Sciatic nerve (tissue), 2 donors: ENCODE results near the gene KRTAP5-4. TPM values are rescaled to one million over a fixed set of nuclear protein-coding genes. Genes with fewer than 3 reads are reported as not detected.
"Not testable (repeated sequence)": the region's sequence is repeated elsewhere in the genome, so short reads cannot be mapped to it uniquely, and the experiment has no call there.

ENCODE experiments used
- ATAC-seq: fragments of 200-7000 bp; cut with Tn5 transposase; one replicate; pipeline ENCODE4 v1.9.1; 2020; ENCODE audit warnings: mild to moderate bottlenecking, moderate library complexity
- DNase-seq: peaks from one replicate; pipeline ENCODE4 v3.0.0-alpha.2; 2020; ENCODE audit warnings: low spot score
- intact Hi-C: fragments of 100-400 bp; cut with DNase I; formaldehyde crosslinking; loops from one replicate; pipeline ENCODE4 v1.14.2; 2022
- total RNA-seq: library from RNA; stranded (reverse); fragmentation: NEBNext Ultra II Directional; extraction: Animal tissue kit (Norgen Biotek cat#: 25700); gene quantifications from one replicate; pipeline ENCODE4 v1.2.1, GENCODE V29; 2021
- donor health status: DM: no; HTN: no; CAD: no.
- donor health status: DM: no; HTN: no; CAD: no.

KRTAP5-4 gene
- not detected for total RNA-seq

- no peak for DNase-seq
- ATAC-seq: no peak
- intact Hi-C loops: no loop called here
These were observed at the start of gene KRTAP5-4 for GRCh38 chr11:1622086-1622485. KRTAP5-4 (minus strand) TSS chr11:1622138; CDS start chr11:1622093, 45 bp downstream.

DNA sequence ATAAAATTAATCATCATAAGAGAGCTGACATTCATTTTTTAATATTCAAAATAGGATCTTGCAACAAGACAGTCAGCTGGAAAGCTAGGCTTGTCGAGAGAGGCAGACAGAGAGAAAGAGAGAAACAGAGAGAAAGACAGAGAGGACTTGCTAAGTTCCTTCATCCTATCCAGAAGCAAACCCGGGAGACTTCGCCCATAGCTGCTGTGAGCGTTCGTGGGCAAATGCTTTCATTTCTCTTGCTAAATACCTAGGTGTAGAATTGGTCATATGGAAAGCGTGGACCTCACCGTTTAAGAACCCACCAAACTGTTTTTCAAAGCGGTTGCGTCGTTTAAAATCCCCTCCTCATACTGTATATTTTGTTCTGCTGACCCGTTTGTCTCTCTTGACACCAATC, 49.7 kb upstream of the KRTAP5-4 start:
- intact Hi-C loops: no loop called here
- no peak for ATAC-seq
- no peak for DNase-seq

- DNase-seq (peak; percentile 27), ATAC-seq (no peak)
- intact Hi-C loops: no loop called here
These were observed 49.0 kb upstream of the KRTAP5-4 start for GRCh38 chr11:1670905-1671371.

- DNase-seq, intact Hi-C loops, ATAC-seq: not testable (repeated sequence)
These were observed 48.5 kb upstream of the KRTAP5-4 start for GRCh38 chr11:1670457-1670856.

DNA sequence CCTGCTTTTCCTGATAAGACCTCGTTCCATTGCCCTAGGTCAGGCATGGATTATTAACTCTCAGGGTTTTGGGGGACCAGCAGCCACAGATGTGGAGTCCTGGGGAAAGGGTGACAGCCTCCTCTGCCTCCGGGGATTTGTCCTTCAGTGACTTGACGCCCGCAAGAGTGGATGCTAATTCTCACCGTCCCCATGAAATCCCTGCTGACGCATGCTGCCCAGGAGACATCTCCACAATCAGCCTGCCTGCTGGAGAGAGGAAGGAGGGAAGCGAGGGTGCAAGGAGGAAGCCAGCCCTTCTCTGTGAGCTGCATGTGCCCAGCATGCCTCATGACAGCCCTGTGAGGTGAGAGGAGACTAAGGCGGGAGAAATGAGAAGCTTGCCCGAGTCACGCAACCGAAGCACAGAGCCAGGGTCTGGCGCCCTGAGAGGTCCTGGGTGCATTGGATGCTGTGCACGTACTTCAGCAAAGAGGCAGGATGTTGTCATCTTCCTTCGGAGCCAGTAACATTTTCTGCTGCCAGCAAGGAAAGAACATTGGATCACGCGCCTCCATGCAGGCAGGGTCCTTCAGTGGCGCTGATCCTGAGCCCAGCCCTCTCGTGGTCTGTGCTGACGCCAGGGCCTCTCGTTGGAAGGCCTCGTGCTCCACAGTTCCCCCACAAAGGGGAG, 47.7 kb upstream of the KRTAP5-4 start:
- DNase-seq (no peak), ATAC-seq (peak; percentile 84)
- intact Hi-C loops: no loop called here

DNA sequence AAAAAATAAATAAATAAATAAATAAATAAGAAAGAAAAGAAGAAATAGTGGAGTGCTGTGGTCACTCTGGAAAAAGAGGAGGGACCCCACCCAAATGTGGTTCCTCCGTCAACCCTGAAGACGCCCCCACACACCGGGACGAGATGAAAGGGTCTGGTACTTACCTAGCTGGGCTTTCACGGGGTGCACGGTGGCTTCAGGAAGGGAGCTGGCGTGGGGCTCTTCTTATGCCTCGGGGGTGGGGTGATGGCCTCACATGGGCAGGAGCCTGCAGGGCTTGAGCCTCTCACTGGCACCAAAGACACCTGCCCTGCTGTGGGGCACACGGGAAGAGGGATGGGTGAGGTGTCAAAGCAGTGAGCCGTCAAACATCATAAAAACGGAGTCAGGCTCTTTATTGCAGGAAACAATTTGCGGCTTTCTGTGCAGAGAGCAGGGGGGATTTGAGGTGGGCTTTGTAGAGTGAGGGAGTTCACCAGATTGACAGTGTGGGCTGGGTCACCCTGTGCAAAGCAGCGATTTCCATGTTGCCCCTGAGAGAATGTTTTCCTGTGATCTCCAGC, 47.1 kb upstream of the KRTAP5-4 start:
- ATAC-seq (no peak), DNase-seq (peak; percentile 53)
- intact Hi-C loops: no loop called here

DNA sequence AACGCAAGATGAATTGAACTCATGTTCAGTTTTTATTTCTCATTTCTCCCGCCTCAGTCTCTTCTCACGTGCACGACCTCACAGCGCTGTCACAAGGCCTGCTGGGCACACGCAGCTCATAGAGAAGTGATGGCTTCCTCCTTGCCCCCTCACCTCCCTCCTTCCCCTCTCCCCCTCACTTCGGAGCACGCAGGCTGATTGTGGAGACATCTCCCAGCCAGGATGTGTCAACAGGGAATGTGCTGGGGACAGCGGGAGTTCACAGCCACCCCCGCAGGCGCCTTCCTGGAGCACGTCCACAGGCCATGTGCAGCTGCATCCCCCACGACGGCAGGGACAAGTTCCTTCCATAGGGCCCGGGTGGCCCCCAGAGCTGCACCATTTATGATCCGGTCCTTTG, 46.0 kb upstream of the KRTAP5-4 start:
- peak; percentile 33 for ATAC-seq
- no peak for DNase-seq
- intact Hi-C loops: no loop called here

DNA sequence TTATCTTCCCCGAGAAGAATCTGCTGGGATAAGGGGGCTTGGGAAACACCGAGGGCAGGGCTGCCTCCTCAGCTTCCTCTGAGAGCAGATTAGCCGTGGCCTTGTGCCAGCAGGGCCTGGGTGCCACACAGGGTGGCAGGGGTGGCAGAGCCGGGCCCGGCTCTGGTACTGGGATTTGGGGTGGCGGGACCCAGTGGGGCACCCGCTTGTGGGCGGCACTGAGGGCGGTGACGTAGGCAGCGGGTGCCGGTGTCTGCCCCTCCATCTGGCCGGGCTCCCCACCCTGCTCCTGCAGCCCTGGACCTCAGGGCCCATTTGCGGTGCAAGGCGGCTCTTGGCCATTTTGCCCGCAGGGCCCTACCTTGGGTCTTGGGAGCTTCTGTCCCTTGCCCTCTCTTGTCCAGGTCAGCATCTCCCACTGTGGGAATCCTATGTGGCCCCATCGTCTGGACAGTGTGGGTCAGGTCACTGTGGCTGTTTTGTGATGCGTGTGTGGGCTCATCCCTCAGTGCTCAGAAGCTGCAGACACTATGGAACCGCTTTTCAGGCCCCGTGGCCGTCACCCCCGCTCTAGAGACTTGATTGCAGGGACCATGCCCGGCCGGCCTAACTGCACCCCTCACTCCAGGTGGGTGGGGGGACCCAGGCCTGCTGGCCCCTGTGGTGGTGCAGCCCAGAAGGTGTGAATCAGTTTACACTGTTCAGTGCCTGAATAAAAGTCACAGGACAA, 45.3 kb upstream of the KRTAP5-4 start:
- no peak for DNase-seq
- no peak for ATAC-seq
- intact Hi-C loops: no loop called here

DNA sequence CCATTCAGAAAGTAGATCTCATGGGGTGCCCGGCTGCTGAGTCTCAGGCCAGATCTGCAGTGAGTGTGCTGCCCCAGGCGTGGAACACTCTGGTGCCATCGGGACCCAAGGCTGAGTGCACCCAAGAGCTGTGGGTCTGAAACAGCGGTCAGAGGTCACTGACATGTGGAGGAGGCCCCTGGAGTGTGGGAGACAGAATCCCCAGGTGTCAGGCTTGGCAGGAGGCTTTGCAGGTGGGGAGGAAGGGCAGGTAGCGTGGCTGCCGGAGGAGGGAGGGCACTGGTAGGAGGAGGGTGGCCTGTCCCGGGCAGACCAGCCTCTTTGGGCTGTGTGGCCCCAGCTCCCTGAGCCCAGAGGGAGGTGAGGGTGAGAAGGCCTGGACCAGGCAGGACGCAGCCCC, 43.4 kb upstream of the KRTAP5-4 start:
- intact Hi-C loops: no loop called here
- ATAC-seq (no peak), DNase-seq (no peak)

GRCh38 chr11:1662699-1663283, 40.9 kb upstream of the KRTAP5-4 start:
- DNase-seq, intact Hi-C loops, ATAC-seq: not testable (repeated sequence)

DNA sequence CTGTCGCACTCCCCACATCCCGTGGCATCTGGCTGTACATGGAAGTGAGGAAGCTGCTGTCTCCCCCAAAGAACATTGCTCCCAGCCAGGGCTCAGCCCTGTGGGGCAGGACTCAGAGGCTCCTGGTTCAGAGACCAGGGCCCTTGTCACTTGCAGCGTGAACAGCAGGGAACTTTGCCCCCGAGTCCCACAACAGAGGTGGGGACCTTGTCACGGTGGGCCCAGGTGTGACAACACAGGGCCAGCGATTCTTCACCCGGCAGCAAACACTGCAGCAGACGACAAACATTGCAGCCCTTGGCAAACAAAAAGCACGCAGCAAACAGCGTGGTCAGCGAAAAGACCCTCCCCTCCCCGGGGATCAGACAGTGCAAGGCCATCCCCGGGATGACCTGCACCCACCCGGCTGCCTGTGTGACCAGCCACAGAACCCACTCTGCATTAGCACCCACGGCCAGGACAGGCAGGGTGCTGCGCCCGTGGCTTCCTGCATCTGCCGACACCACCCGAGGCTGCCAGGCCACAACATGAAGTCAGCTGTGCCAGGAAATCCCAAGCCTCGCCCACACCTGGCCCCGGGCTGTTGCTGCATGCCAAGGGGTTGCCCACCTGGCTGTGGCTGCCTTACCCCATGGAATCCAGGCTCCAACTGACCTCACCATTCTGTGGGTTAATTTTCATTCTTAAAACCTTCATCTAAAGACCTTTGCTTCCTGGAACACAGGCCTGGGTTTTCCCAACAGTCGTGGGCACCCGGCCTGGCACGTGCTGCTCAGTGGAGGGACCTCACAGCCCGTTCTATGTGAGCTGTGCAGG, 39.7 kb upstream of the KRTAP5-4 start:
- ATAC-seq, intact Hi-C loops: not testable (repeated sequence)
- peak; percentile 28 for DNase-seq

- DNase-seq (no peak), ATAC-seq (no peak)
- intact Hi-C loops: no loop called here
These were observed 38.4 kb upstream of the KRTAP5-4 start for GRCh38 chr11:1660111-1660867.

GRCh38 chr11:1659506-1659905, 37.6 kb upstream of the KRTAP5-4 start:
- DNase-seq (peak; percentile 40), ATAC-seq (no peak)
- intact Hi-C loops: no loop called here

GRCh38 chr11:1656670-1657069, 34.7 kb upstream of the KRTAP5-4 start:
- ATAC-seq (no peak), DNase-seq (peak; percentile 27)
- intact Hi-C loops: no loop called here

GRCh38 chr11:1656061-1656441, 34.1 kb upstream of the KRTAP5-4 start:
- intact Hi-C loops: no loop called here
- ATAC-seq (no peak), DNase-seq (peak; percentile 41)

GRCh38 chr11:1655168-1656060, 33.5 kb upstream of the KRTAP5-4 start:
- ATAC-seq (no peak), DNase-seq (peak; percentile 35)
- intact Hi-C loops: no loop called here
